ENCODE results near the gene VAMP3. TPM values are rescaled to one million over a fixed set of nuclear protein-coding genes. Genes with fewer than 3 reads are reported as not detected.
A peak's percentile ranks its signal among the peaks of the same experiment; 100 is the strongest.

Gene VAMP3
- total RNA-seq, 1 donor from 2014 or later: 135 TPM

DNA sequence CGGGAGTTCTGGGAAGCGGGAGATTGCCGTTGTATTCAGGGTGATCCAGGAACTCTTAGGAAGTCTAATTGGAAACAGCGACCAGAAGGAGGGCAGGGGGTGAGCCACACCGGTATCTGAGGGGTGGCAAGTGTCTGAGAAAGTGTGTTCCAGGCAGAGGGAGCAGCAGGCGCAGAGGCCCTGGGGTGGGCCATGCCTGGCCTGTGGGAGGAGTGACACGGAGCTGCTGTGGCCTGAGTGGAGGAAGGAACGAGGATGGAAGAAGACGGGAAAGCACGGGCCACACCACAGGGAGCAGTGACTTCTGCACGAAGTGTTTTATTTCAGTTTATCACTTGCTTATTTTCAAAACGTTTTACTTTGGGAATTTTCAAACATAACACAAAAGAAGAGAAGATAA, 24.3 kb downstream of the VAMP3 start:
- ATAC-seq: no peak
- no peak for DNase-seq
- Histone ChIP-seq H3K4me3 (no peak overlapping the region), H3K9me3 (peaks cover 10% of the 10 kb centered on the region), H3K27ac (no peak overlapping the region), H3K27me3 (ENCODE audit: low read depth) (no peaks in the 10 kb centered on the region), H3K4me1 (no peaks in the 10 kb centered on the region), H3K36me3 (peaks cover 87% of the 10 kb centered on the region)
- TF ChIP-seq, protein P1, sequence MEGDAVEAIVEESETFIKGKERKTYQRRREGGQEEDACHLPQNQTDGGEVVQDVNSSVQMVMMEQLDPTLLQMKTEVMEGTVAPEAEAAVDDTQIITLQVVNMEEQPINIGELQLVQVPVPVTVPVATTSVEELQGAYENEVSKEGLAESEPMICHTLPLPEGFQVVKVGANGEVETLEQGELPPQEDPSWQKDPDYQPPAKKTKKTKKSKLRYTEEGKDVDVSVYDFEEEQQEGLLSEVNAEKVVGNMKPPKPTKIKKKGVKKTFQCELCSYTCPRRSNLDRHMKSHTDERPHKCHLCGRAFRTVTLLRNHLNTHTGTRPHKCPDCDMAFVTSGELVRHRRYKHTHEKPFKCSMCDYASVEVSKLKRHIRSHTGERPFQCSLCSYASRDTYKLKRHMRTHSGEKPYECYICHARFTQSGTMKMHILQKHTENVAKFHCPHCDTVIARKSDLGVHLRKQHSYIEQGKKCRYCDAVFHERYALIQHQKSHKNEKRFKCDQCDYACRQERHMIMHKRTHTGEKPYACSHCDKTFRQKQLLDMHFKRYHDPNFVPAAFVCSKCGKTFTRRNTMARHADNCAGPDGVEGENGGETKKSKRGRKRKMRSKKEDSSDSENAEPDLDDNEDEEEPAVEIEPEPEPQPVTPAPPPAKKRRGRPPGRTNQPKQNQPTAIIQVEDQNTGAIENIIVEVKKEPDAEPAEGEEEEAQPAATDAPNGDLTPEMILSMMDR (IDR thresholded peaks at IDR 0.05): no peak
- intact Hi-C loops (cut with DNase I): no loop called here

DNA sequence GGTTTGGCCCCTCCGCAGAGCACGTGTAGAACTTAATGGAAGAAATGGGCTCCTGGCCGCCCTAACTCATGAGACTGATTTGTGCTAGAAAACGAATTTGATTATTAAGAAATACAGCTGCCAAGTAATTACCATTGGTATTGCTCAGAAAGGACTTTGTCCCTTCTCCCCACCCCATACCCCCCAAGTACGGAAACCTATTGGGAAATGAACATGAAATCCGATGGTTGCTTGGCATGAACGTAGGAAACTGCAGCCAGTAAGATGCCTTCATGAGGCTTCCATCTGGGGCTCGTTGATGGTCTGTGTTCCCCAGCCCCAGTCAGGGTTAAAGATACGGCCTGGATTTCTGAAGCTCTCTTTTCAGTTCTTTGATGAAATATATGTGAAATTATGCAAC, 34.4 kb downstream of the VAMP3 start:
- H3K36me3 ChIP-seq: peaks cover 90% of the 10 kb centered on the region
- no peaks in the 10 kb centered on the region for H3K9me3 ChIP-seq
- H3K4me3 ChIP-seq: no peak overlapping the region
- ATAC-seq (no peak), DNase-seq (no peak)
- no peak overlapping the region for H3K27ac ChIP-seq
- no peaks in the 10 kb centered on the region for H3K4me1 ChIP-seq
- intact Hi-C loops (cut with DNase I): no loop called here
- no peaks in the 10 kb centered on the region for H3K27me3 ChIP-seq (ENCODE audit: low read depth)
- TF ChIP-seq, protein P1 (IDR thresholded peaks at IDR 0.05): no peak

DNA sequence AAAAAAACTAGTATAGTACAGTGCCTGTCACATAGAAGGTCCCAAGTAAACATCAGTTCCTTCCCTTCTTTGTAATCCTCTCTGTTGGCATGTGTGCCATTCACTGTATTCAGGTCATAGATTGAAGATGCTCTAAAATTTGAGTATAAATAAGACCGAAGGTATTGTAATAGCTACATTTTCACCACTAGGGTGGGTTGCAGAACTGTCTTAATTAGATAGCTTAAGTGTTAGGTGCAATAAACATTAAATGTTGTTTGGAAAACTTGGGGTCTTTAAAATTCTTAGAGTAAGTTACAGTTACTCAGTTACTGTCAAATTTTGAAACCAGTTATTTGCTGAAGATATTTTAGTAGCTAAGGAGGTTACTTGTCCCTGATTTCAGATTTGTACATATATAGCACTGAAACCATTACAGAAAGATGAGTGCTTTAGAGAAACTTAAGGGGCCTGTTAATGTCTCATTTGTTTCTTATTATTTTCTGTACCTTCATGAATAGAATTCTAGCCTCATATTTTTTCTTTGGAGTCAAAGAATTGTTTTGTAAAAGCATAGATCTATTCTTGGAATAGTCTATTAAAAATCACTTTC, 37.3 kb downstream of the VAMP3 start:
- peaks cover 87% of the 10 kb centered on the region for H3K36me3 ChIP-seq
- H3K27ac ChIP-seq: no peak overlapping the region
- intact Hi-C loops (cut with DNase I): no loop called here
- no peaks in the 10 kb centered on the region for H3K27me3 ChIP-seq (ENCODE audit: low read depth)
- TF ChIP-seq, protein P1 (IDR thresholded peaks at IDR 0.05): peak; percentile 40
- H3K4me3 ChIP-seq: no peak overlapping the region
- ATAC-seq: no peak
- DNase-seq: no peak
- H3K4me1 ChIP-seq: no peaks in the 10 kb centered on the region
- peaks cover 1% of the 10 kb centered on the region for H3K9me3 ChIP-seq

GRCh38 chr1:7809742-7810141, 38.6 kb downstream of the VAMP3 start:
- DNase-seq (no peak), ATAC-seq (no peak)
- Histone ChIP-seq H3K27ac (no peak overlapping the region), H3K4me1 (no peaks in the 10 kb centered on the region), H3K36me3 (peaks cover 86% of the 10 kb centered on the region), H3K27me3 (ENCODE audit: low read depth) (no peaks in the 10 kb centered on the region), H3K4me3 (no peak overlapping the region), H3K9me3 (peaks cover 10% of the 10 kb centered on the region)
- TF ChIP-seq, protein P1 (IDR thresholded peaks at IDR 0.05): no peak
- intact Hi-C loops (cut with DNase I): no loop called here

DNA sequence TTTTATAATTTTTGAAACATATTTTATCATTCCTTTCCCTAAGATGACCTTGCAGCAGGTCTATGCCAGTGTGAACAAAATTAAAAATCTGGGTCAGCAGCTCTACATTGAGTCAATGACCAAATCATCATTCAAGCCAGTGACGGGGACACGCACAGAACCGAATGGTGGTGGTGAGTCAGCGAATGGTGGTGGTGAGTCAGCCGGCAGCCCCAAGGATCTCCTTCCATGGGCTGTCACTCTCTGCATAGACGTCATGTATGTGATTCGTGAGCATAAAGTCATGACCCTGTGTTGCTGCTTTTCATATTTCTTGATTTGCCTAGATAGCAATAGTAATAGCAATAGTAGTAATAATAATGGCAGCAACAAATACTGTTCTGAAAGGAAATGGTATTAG, 39.3 kb downstream of the VAMP3 start:
- ATAC-seq (no peak), DNase-seq (no peak)
- TF ChIP-seq, protein P1 (IDR thresholded peaks at IDR 0.05): no peak
- Histone ChIP-seq H3K9me3 (peaks cover 10% of the 10 kb centered on the region), H3K27me3 (ENCODE audit: low read depth) (no peaks in the 10 kb centered on the region), H3K27ac (no peak overlapping the region), H3K36me3 (peaks cover 84% of the 10 kb centered on the region), H3K4me1 (no peaks in the 10 kb centered on the region), H3K4me3 (no peak overlapping the region)
- intact Hi-C loops (cut with DNase I): no loop called here
